Osteoblast (primary cell): ENCODE results near the gene AFF3. TPM values are rescaled to one million over a fixed set of nuclear protein-coding genes. Genes with fewer than 3 reads are reported as not detected.
A peak's percentile ranks its signal among the peaks of the same experiment; 100 is the strongest.
"Not testable (repeated sequence)": the region's sequence is repeated elsewhere in the genome, so short reads cannot be mapped to it uniquely, and the experiment has no call there.

Source experiments
- DNase-seq: peaks from one replicate; pipeline ENCODE4 v3.0.0; 2011; ENCODE audit warnings: low spot score, mixed read lengths; ENCODE audit not compliant: insufficient read length; ENCODE audit errors: missing footprints
- H2AFZ ChIP-seq: 2 replicates; pipeline ENCODE4 v1.6.0; 2011; ENCODE audit warnings: mild to moderate bottlenecking, low read length
- H3K27ac ChIP-seq: 2 replicates; pipeline ENCODE4 v1.5.1; 2011; ENCODE audit warnings: mild to moderate bottlenecking, low read depth, low read length, moderate library complexity
- H3K27me3 ChIP-seq: 2 replicates; pipeline ENCODE4 v1.6.0; 2012; ENCODE audit warnings: mild to moderate bottlenecking, control low read depth, inconsistent platforms, low read length, moderate library complexity; ENCODE audit not compliant: insufficient read depth
- H3K36me3 ChIP-seq: 2 replicates; pipeline ENCODE4 v1.5.1; 2011; ENCODE audit warnings: mild to moderate bottlenecking, low read length, control low read depth, moderate library complexity; ENCODE audit not compliant: insufficient read depth
- H3K4me1 ChIP-seq: 2 replicates; pipeline ENCODE4 v1.5.1; 2011; ENCODE audit warnings: mild to moderate bottlenecking, low read length, control low read depth, moderate library complexity; ENCODE audit not compliant: insufficient read depth
- H3K4me2 ChIP-seq: 2 replicates; pipeline ENCODE4 v1.6.0; 2011; ENCODE audit warnings: mild to moderate bottlenecking, low read length; ENCODE audit not compliant: insufficient read depth
- H3K4me3 ChIP-seq: fragments of 200-600 bp; sonication (generic); 3 replicates; pipeline ENCODE4 v1.5.1; 2012; ENCODE audit warnings: mild to moderate bottlenecking, low read length, inconsistent platforms; ENCODE audit not compliant: insufficient read depth
- H3K79me2 ChIP-seq: 2 replicates; pipeline ENCODE4 v1.6.0; 2012; ENCODE audit warnings: mild to moderate bottlenecking, low read length, control low read depth, inconsistent platforms; ENCODE audit not compliant: insufficient read depth
- H3K9me3 ChIP-seq: 2 replicates; pipeline ENCODE4 v1.5.1; 2011; ENCODE audit warnings: low read depth, low read length, control low read depth
- H4K20me1 ChIP-seq: 2 replicates; pipeline ENCODE4 v1.6.0; 2012; ENCODE audit warnings: mild to moderate bottlenecking, low read length, control low read depth; ENCODE audit not compliant: insufficient read depth
- total RNA-seq: library from RNA; depleted of rRNA; stranded (reverse); fragments of >200 nt; gene quantifications from 2 replicates; pipeline ENCODE4 v1.2.3, GENCODE V29; 2012
- TF ChIP-seq, protein P1 (sequence below): IDR thresholded peaks from 2 replicates; pipeline ENCODE4 v1.5.1; 2011; ENCODE audit warnings: mild to moderate bottlenecking, low read depth, low read length, moderate library complexity; ENCODE audit errors: extremely low read depth

The AFF3 gene
- total RNA-seq, 1 donor: 4.3 TPM

DNA sequence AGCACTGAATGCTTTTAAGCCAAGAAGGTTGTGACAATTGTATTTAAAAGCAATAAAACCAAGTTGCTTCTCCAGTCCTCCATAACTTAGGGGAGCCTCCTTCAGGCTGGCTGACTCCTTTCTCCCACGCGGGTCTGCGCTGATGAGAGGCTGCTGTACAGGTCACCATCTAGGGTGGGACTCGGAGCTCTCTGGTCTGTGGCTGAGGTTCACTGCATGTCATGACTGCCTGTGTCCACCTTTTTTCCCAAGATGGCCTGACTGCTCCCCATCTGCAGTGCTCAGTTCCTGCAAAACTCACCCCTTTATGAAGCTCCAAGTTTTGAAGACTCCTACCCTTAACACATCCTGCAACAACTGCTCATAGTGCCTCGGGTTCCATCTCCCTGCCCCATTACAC, 194.4 kb downstream of the AFF3 start:
- Histone ChIP-seq H3K4me3 (no peak overlapping the region), H3K4me2 (no peak overlapping the region), H3K9me3 (no peaks in the 10 kb centered on the region), H3K4me1 (no peaks in the 10 kb centered on the region), H3K79me2 (no peaks in the 10 kb centered on the region), H4K20me1 (no peaks in the 10 kb centered on the region), H2AFZ (no peak overlapping the region), H3K36me3 (no peaks in the 10 kb centered on the region), H3K27ac (no peak overlapping the region), H3K27me3 (no peaks in the 10 kb centered on the region)
- TF ChIP-seq, protein P1, sequence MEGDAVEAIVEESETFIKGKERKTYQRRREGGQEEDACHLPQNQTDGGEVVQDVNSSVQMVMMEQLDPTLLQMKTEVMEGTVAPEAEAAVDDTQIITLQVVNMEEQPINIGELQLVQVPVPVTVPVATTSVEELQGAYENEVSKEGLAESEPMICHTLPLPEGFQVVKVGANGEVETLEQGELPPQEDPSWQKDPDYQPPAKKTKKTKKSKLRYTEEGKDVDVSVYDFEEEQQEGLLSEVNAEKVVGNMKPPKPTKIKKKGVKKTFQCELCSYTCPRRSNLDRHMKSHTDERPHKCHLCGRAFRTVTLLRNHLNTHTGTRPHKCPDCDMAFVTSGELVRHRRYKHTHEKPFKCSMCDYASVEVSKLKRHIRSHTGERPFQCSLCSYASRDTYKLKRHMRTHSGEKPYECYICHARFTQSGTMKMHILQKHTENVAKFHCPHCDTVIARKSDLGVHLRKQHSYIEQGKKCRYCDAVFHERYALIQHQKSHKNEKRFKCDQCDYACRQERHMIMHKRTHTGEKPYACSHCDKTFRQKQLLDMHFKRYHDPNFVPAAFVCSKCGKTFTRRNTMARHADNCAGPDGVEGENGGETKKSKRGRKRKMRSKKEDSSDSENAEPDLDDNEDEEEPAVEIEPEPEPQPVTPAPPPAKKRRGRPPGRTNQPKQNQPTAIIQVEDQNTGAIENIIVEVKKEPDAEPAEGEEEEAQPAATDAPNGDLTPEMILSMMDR: no peak
- DNase-seq: no peak

DNA sequence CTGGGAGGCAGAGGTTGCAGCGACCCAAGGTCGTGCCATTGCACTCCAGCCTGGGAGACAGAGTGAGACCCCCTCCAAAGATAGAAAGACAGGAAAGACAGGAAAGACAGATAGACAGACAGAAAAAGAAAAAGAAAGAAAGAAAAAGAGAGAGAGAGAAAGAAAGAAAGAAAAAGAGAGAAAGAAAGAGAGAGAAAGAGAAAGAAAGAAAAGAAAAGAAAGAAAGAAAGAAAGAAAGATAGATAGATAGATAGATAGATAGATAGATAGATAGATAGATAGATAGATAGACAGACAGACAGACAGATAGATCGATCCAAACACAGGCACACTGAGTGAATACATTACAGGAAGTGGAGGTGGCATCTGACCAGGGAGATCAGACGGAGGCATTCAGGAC, 195.0 kb downstream of the AFF3 start:
- not testable (repeated sequence) for H3K9me3 ChIP-seq, H3K27me3 ChIP-seq, H3K4me2 ChIP-seq, DNase-seq, H4K20me1 ChIP-seq, H2AFZ ChIP-seq, H3K4me3 ChIP-seq, H3K4me1 ChIP-seq, H3K79me2 ChIP-seq, H3K27ac ChIP-seq, H3K36me3 ChIP-seq

DNA sequence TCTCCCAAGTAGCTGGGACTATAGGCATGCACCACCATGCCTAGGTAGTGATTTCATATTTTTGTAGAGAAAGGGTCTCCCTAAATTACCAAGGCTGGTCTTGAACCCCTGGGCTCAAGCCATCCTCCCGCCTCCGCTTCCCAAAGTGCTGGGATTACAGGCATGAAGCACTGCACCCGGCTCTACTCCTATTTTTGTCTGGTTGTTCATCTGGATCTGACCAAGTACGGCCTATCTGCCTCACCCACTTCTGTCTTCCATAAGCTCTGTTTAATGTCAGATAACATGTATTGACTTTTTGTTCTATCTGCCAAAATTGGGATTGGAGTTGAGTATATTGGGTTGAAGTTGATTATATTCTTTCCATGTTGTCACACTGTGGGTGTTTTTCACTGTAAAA, 198.4 kb downstream of the AFF3 start:
- Histone ChIP-seq H4K20me1 (no peaks in the 10 kb centered on the region), H3K27ac (no peak overlapping the region), H3K4me2 (no peak overlapping the region), H2AFZ (no peak overlapping the region), H3K36me3 (no peaks in the 10 kb centered on the region), H3K4me1 (peaks cover 4% of the 10 kb centered on the region), H3K4me3 (no peak overlapping the region), H3K9me3 (no peaks in the 10 kb centered on the region), H3K79me2 (no peaks in the 10 kb centered on the region), H3K27me3 (no peaks in the 10 kb centered on the region)
- TF ChIP-seq, protein P1: no peak
- no peak for DNase-seq

DNA sequence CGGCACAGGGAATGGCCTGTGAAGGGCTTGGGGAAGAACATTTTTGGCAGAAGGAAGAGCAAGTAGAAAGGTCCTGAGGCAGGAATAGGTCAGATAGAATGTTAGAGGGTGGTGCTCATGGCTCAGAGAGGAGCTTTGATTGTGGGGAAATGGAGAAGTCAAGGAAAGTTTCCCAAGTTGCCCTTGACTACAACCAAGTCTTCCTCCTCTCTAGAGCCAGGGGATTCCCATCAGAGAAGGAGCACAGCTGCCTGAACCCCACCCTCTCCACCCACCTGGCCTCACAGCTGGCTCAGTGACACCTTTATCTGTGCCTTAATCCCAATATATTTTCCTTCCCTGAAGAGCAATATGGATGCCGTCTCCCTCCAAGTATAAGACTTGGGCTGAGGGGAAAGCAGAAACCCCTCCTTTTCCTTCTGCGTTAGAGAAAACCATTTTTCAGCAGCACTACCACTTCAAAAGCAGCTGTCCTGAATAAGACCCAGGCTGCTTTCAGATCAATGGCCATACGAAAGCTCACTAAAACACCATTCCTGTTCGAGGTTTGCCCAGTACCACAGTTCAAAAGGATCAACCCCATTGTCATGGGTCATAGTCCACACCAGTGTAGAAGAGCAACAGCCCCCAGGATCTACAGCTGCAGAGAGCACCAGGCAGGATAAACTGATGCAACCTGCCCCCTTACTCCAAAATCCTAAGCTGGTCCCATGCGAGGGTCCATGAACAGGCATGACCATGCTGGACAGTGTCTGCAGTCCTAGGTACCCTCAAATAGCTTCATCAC, 199.6 kb downstream of the AFF3 start:
- Histone ChIP-seq H3K9me3 (no peaks in the 10 kb centered on the region), H3K27ac (no peak overlapping the region), H3K4me2 (no peak overlapping the region), H4K20me1 (no peaks in the 10 kb centered on the region), H3K27me3 (no peaks in the 10 kb centered on the region), H3K4me1 (peaks cover 4% of the 10 kb centered on the region), H3K4me3 (no peak overlapping the region), H3K36me3 (no peaks in the 10 kb centered on the region), H3K79me2 (no peaks in the 10 kb centered on the region), H2AFZ (no peak overlapping the region)
- TF ChIP-seq, protein P1: no peak
- peak; percentile 39 for DNase-seq
